K562 (cell line): ENCODE measurements around the gene CHST14. TPM values are rescaled to one million over a fixed set of nuclear protein-coding genes. Genes with fewer than 3 reads are reported as not detected.

Source experiments
- ARNT ChIP-seq, 2 experiments: fragments of 450-650 bp; IDR thresholded peaks; 2 replicates each; pipeline ENCODE4 v1.6.1; 2016; ENCODE audit warnings: mild to moderate bottlenecking in 1 of 2
- CBX5 ChIP-seq: IDR thresholded peaks from 2 replicates; pipeline ENCODE4 v1.6.1; 2014; ENCODE audit warnings: low read depth, borderline replicate concordance
- CTBP1 ChIP-seq: fragments of 450-650 bp; IDR thresholded peaks from 2 replicates; pipeline ENCODE4 v1.6.1; 2016; ENCODE audit warnings: borderline replicate concordance
- FOS ChIP-seq: IDR thresholded peaks from 3 replicates; pipeline ENCODE4 v1.6.1; 2011; ENCODE audit not compliant: insufficient read length; ENCODE audit errors: extremely low read depth
- FUS ChIP-seq: fragments of 200-400 bp; formaldehyde crosslinking; optimal IDR thresholded peaks from 2 replicates; pipeline ENCODE3; 2017; ENCODE audit warnings: low read depth, low read length
- LEF1 ChIP-seq: fragments of 450-650 bp; IDR thresholded peaks from 2 replicates; pipeline ENCODE4 v1.6.1; 2016; ENCODE audit warnings: mild to moderate bottlenecking
- MAZ ChIP-seq, 2 experiments: fragments of 450-650 bp in 1 of 2; sonication (generic) in 1 of 2; formaldehyde crosslinking; IDR thresholded peaks in 1 of 2; conservative IDR thresholded peaks in 1 of 2; 2 replicates each; pipeline versions ENCODE4 v1.4.0 to v1.5.0; 2020; ENCODE audit warnings: mild to moderate bottlenecking in 1 of 2, missing genetic modification reagents in 1 of 2
- NFE2 ChIP-seq: IDR thresholded peaks from 2 replicates; pipeline ENCODE4 v1.6.1; 2014; ENCODE audit warnings: antibody characterized with exemption, low read depth
- NFE2L1 ChIP-seq: fragments of 450-650 bp; IDR thresholded peaks from 2 replicates; pipeline ENCODE4 v1.6.1; 2016; ENCODE audit warnings: missing genetic modification characterization, low read depth, mild to moderate bottlenecking, missing compliant biosample characterization, moderate library complexity, borderline replicate concordance
- PHF20 ChIP-seq: fragments of 450-650 bp; IDR thresholded peaks from 2 replicates; pipeline ENCODE4 v1.6.1; 2018; ENCODE audit not compliant: partially characterized antibody
- SRF ChIP-seq, 2 experiments: fragments of 250-450, 450-650 bp in 1 of 2; sonication (Bioruptor Pico) in 1 of 2; sonication (generic) in 1 of 2; formaldehyde crosslinking; IDR thresholded peaks; 2 replicates each; pipeline versions ENCODE4 v1.5.0 to v1.5.1; 2020 to 2022; ENCODE audit warnings: mild to moderate bottlenecking in 1 of 2, missing genetic modification reagents in 1 of 2
- ZNF224 ChIP-seq: sonication (generic); formaldehyde crosslinking; IDR thresholded peaks from 2 replicates; pipeline ENCODE4 v1.8.0; 2022; ENCODE audit warnings: mild to moderate bottlenecking, missing genetic modification reagents
- ZNF408 ChIP-seq: fragments of 250-450 bp; sonication (Bioruptor Pico); IDR thresholded peaks from 2 replicates; pipeline ENCODE4 v1.4.0; 2020; ENCODE audit warnings: low read depth, mild to moderate bottlenecking, moderate library complexity
- polyA plus RNA-seq, 8 experiments: library from polyadenylated mRNA; depleted of rRNA in 4 of 8; stranded (reverse) in 5 of 8; unstranded in 3 of 8; fragments of >200 nt; fragmentation: Nextera tagmentation in 2 of 8; fragmentation: Illumina TruSeq in 1 of 8; extraction: Ambion mirVana in 2 of 8; extraction: Trizol in 1 of 8; gene quantifications; 2 replicates each; pipeline versions ENCODE4 v1.2.1 to v1.2.3, GENCODE V29; 2011 to 2014; ENCODE audit warnings: inconsistent platforms in 1 of 8, missing spikeins in 1 of 8
- total RNA-seq, 7 experiments: library from RNA; depleted of rRNA in 6 of 7; stranded (reverse); fragments of >200 nt in 6 of 7; fragmentation: Illumina TruSeq in 2 of 7; extraction: Trizol in 2 of 7; gene quantifications; 2 replicates each; pipeline versions ENCODE4 v1.2.1 to v1.2.3, GENCODE V29; 2011 to 2021; ENCODE audit warnings: low replicate concordance in 1 of 7
- TF ChIP-seq, protein P1 (sequence below), 2 experiments: IDR thresholded peaks; 2 replicates each; pipeline ENCODE4 v1.6.1; 2012; ENCODE audit warnings: improper control_type of control experiment in 2 of 2, low read depth in 2 of 2, low read length in 2 of 2, borderline replicate concordance in 1 of 2
- TF ChIP-seq, protein P2 (sequence below): sonication (generic); formaldehyde crosslinking; IDR thresholded peaks from 2 replicates; pipeline ENCODE4 v1.8.0; 2022; ENCODE audit warnings: missing genetic modification reagents, mild to moderate bottlenecking, moderate library complexity, borderline replicate concordance
- TF ChIP-seq, protein P3 (sequence below): sonication (generic); formaldehyde crosslinking; IDR thresholded peaks from 2 replicates; pipeline ENCODE4 v1.8.0; 2022; ENCODE audit warnings: mild to moderate bottlenecking, missing genetic modification reagents, borderline replicate concordance
- TF ChIP-seq, protein P4 (sequence below), 3 experiments: fragments of 200-800 bp in 1 of 3; fragments of 250-450 bp in 1 of 3; fragments of 450-650 bp in 1 of 3; sonication (Bioruptor Pico) in 1 of 3; sonication (Bioruptor generic) in 1 of 3; formaldehyde crosslinking in 1 of 3; IDR thresholded peaks; 2 replicates each; pipeline versions ENCODE4 v1.6.1 to v1.8.0; 2016 to 2022; ENCODE audit warnings: mild to moderate bottlenecking in 2 of 3, missing genetic modification characterization in 2 of 3, missing compliant biosample characterization in 1 of 3, moderate library complexity in 1 of 3

The CHST14 gene
- total and polyA plus RNA-seq, 9 of the 15 experiments (the other 6 are each of a cell fraction or from before 2014, with no cell fraction given), result 1.6 to 12.1 (median 4.5) TPM

DNA sequence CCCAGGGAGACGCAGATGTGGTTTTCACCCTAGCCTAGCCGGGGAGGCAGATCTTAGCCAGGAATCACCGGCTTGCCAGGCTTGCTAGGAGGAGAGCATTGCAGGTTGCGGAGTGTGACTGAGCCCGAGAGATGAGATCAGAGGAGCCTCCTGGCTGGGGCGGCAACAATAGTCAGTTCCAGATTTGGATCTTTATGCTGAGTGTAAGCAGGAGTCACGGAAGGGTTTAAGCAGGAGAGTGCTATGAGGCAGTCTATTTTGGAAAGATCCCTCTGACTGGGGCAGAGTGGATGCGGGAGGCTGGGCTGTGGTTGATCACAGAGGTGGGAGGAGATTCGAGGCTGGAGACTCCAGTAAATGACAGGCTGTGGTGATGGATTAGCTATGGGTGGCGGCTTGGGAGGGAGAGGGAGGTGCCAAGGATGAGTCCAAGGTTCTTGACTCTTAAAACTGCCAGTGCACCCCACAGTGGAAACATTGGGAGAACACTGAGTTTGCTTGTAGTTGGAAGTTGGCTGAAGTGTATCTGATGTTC, 40.4 kb upstream of the CHST14 start (continued):
- TF ChIP-seq, protein P1, sequence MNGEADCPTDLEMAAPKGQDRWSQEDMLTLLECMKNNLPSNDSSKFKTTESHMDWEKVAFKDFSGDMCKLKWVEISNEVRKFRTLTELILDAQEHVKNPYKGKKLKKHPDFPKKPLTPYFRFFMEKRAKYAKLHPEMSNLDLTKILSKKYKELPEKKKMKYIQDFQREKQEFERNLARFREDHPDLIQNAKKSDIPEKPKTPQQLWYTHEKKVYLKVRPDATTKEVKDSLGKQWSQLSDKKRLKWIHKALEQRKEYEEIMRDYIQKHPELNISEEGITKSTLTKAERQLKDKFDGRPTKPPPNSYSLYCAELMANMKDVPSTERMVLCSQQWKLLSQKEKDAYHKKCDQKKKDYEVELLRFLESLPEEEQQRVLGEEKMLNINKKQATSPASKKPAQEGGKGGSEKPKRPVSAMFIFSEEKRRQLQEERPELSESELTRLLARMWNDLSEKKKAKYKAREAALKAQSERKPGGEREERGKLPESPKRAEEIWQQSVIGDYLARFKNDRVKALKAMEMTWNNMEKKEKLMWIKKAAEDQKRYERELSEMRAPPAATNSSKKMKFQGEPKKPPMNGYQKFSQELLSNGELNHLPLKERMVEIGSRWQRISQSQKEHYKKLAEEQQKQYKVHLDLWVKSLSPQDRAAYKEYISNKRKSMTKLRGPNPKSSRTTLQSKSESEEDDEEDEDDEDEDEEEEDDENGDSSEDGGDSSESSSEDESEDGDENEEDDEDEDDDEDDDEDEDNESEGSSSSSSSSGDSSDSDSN (IDR thresholded peaks at IDR 0.05; ENCODE audit: borderline replicate concordance in 1 of 2, low read depth in 2 of 2, low read length in 2 of 2), result 0 out of 4 replicates have a peak, but pooled peaks of 1 of the 2 experiments have one; percentile 45
- TF ChIP-seq MAZ (CRISPR knock-in tag; conservative IDR thresholded peaks at IDR 0.05 in 1 of 2, IDR thresholded peaks at IDR 0.05 in 1 of 2), result no peak
- peak in 1 of 2 experiments; percentile 51; a peak in 1 of 4 replicates for TF ChIP-seq ARNT (IDR thresholded peaks at IDR 0.05)
- peak in 1 of 2 experiments; percentile 24; a peak in 1 of 4 replicates for TF ChIP-seq SRF (CRISPR knock-in tag; IDR thresholded peaks at IDR 0.05)
- TF ChIP-seq, protein P2, sequence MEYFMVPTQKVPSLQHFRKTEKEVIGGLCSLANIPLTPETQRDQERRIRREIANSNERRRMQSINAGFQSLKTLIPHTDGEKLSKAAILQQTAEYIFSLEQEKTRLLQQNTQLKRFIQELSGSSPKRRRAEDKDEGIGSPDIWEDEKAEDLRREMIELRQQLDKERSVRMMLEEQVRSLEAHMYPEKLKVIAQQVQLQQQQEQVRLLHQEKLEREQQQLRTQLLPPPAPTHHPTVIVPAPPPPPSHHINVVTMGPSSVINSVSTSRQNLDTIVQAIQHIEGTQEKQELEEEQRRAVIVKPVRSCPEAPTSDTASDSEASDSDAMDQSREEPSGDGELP (CRISPR knock-in tag), result no peak
- TF ChIP-seq ZNF224 (CRISPR knock-in tag), result no peak
- TF ChIP-seq PHF20, result no peak
- no peak for TF ChIP-seq ZNF408 (CRISPR knock-in tag)
- TF ChIP-seq CBX5, result no peak
- TF ChIP-seq NFE2, result peak; percentile 82
- TF ChIP-seq LEF1, result 0 out of 2 replicates have a peak, but pooled peaks have one; percentile 30
- TF ChIP-seq NFE2L1, result no peak
- no peak for TF ChIP-seq FUS
- TF ChIP-seq, protein P3, sequence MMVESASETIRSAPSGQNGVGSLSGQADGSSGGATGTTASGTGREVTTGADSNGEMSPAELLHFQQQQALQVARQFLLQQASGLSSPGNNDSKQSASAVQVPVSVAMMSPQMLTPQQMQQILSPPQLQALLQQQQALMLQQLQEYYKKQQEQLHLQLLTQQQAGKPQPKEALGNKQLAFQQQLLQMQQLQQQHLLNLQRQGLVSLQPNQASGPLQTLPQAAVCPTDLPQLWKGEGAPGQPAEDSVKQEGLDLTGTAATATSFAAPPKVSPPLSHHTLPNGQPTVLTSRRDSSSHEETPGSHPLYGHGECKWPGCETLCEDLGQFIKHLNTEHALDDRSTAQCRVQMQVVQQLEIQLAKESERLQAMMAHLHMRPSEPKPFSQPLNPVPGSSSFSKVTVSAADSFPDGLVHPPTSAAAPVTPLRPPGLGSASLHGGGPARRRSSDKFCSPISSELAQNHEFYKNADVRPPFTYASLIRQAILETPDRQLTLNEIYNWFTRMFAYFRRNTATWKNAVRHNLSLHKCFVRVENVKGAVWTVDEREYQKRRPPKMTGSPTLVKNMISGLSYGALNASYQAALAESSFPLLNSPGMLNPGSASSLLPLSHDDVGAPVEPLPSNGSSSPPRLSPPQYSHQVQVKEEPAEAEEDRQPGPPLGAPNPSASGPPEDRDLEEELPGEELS (CRISPR knock-in tag), result no peak
- TF ChIP-seq, protein P4, sequence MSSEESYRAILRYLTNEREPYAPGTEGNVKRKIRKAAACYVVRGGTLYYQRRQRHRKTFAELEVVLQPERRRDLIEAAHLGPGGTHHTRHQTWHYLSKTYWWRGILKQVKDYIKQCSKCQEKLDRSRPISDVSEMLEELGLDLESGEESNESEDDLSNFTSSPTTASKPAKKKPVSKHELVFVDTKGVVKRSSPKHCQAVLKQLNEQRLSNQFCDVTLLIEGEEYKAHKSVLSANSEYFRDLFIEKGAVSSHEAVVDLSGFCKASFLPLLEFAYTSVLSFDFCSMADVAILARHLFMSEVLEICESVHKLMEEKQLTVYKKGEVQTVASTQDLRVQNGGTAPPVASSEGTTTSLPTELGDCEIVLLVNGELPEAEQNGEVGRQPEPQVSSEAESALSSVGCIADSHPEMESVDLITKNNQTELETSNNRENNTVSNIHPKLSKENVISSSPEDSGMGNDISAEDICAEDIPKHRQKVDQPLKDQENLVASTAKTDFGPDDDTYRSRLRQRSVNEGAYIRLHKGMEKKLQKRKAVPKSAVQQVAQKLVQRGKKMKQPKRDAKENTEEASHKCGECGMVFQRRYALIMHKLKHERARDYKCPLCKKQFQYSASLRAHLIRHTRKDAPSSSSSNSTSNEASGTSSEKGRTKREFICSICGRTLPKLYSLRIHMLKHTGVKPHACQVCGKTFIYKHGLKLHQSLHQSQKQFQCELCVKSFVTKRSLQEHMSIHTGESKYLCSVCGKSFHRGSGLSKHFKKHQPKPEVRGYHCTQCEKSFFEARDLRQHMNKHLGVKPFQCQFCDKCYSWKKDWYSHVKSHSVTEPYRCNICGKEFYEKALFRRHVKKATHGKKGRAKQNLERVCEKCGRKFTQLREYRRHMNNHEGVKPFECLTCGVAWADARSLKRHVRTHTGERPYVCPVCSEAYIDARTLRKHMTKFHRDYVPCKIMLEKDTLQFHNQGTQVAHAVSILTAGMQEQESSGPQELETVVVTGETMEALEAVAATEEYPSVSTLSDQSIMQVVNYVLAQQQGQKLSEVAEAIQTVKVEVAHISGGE (CRISPR knock-in tag; IDR thresholded peaks at IDR 0.05), result no peak
- TF ChIP-seq CTBP1, result peak; percentile 64; the same call in 1 of the 2 replicates
- TF ChIP-seq FOS, result no peak
